ENCODE results near the gene IGFBP6. TPM values are rescaled to one million over a fixed set of nuclear protein-coding genes. Genes with fewer than 3 reads are reported as not detected.

IGFBP6 gene
- total and polyA plus RNA-seq, 3 experiments from 2014 or later: 1.5 to 8.9 (median 1.6) TPM

DNA sequence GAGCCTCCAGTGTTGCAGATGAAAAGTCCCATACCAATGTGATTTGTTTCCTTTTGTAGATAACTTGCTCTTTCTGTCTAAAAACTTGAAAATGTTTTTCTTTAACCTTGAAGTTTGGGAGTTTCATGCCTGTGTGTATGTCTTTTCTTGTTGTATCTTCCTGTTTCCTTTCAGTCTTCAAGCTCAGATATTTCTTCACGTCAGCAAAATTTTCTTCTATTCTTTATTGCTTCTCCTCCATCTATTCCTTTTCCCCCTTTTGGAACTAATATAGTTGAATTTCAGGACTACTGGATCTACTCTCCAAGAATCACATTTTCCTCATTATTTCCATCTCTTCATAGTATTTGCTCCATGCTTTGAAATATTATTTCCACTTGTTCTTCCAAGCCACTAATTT is 29.7 kb downstream of the IGFBP6 start:
- no peak for DNase-seq
- Mint-ChIP-seq H3K4me1 (no peaks in the 10 kb centered on the region), H3K4me3 (no peak overlapping the region), H3K27me3 (peaks cover 0 to 1% of the 10 kb centered on the region in 2 donors), H3K9me3 (no peaks in the 10 kb centered on the region), H3K27ac (no peak overlapping the region), H3K36me3 (peaks cover 0 to 8% (median 0%) of the 10 kb centered on the region in 3 donors)
- ChIA-PET POLR2A (no interaction called here), CTCF (no interaction called here)
- H3K27ac ChIP-seq (ENCODE audit: low read depth, low read length): no peak overlapping the region
- H3K27me3 ChIP-seq (ENCODE audit: insufficient read depth, low read length, poor library complexity, severe bottlenecking): no peaks in the 10 kb centered on the region
- H3K4me3 ChIP-seq (ENCODE audit: low read length): no peak overlapping the region
- no peaks in the 10 kb centered on the region for H3K4me1 ChIP-seq (ENCODE audit: insufficient read depth, low read length)
- H3K9me3 ChIP-seq (ENCODE audit: low read length): no peaks in the 10 kb centered on the region
- no peaks in the 10 kb centered on the region for H3K36me3 ChIP-seq (ENCODE audit: insufficient read depth, low read length)

DNA sequence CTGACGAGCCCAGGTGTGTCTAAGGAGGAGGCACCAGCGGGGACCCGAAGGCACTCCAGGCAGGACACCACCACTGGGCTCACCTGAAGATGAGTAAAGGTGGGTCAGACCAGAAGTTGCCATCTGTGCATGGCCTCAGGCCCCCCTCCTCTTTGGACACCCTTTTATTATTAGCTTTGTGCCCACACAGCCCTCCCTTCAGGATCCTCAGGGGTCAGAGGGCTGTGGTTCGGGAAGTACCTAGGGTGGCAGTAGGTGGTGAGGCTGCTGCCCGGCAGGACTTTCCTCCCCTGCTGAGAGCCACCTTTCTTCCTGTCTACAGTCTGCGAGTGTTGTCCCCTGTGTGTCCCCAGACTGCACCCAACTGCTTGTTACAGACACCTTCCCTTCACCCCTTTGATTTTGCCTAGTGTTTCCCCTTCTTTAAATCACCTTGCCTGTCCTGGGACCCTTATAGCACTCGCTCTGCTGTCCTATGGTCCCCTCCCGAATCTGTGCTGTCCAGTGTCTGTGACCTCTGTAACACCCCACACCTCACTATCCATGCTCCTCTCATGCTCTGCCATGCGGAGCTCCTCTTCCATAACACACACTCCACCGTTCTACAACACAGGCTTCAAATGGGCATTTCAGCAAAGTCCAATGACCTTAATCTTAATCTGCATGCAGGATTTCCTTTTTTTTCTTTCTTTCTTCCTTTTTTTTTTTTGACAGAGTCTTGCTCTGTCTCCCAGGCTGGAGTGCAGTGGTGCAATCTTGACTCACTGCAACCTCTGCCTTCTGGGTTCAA is 31.5 kb downstream of the IGFBP6 start:
- peaks cover 0 to 1% of the 10 kb centered on the region in 2 donors for H3K27me3 Mint-ChIP-seq
- no peak for DNase-seq
- H3K4me3 Mint-ChIP-seq: no peak overlapping the region
- H3K27ac ChIP-seq (ENCODE audit: low read depth, low read length): no peak overlapping the region
- H3K36me3 ChIP-seq (ENCODE audit: insufficient read depth, low read length): no peaks in the 10 kb centered on the region
- ChIA-PET CTCF (no interaction called here), POLR2A (no interaction called here)
- no peaks in the 10 kb centered on the region for H3K9me3 ChIP-seq (ENCODE audit: low read length)
- no peaks in the 10 kb centered on the region for H3K27me3 ChIP-seq (ENCODE audit: insufficient read depth, low read length, poor library complexity, severe bottlenecking)
- no peaks in the 10 kb centered on the region for H3K4me1 Mint-ChIP-seq
- peaks cover 0 to 4% (median 0%) of the 10 kb centered on the region in 3 donors for H3K36me3 Mint-ChIP-seq
- no peaks in the 10 kb centered on the region for H3K9me3 Mint-ChIP-seq
- H3K4me1 ChIP-seq (ENCODE audit: insufficient read depth, low read length): no peaks in the 10 kb centered on the region
- no peak overlapping the region for H3K4me3 ChIP-seq (ENCODE audit: low read length)
- H3K27ac Mint-ChIP-seq: peak overlapping the region in 2 of 8 donors; percentile 7 to 30

DNA sequence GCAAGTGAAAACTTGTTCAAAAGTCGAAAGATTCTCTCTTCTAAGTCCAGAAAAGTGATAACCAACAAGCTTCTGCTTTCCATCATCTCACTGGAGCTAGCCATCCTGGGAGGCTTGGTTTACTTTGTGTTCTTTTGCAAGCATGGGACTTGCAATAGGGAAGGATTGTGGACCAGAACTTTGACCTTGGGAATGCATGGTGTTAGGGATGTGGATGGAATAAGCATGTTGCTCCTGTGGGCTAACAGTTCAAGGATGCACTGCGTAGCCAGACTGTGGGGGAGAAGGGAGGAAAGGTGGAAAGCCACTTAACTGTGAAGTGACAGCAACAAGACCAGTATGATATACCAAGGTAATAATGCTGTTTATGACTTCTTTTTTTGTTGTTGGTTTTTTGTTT is 34.4 kb downstream of the IGFBP6 start:
- CTCF ChIA-PET: no interaction called here
- H3K4me1 Mint-ChIP-seq: no peaks in the 10 kb centered on the region

DNA sequence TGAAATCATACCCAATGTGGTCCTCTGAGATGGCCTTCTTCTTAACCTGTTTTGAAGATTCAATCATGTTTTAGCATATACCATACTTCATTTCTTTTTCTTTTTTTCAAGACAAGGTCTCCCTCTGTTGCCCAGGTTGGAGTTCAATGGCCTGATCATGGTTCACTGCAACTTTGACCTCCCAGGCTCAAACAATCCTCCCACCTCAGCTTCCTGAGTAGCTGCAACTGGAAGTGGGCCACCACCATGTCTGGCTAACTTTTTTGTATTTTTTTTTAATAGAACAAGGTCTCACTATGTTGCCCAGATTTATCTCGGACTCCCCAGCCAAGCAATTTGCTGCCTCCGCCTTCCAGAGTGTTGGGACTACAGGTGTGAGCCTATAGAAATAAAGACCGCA is 36.3 kb downstream of the IGFBP6 start:
- H3K27me3 Mint-ChIP-seq: peaks cover 10 to 14% of the 10 kb centered on the region in 2 donors
- ChIA-PET POLR2A (interaction anchor here (0.6 kb wide), 1 partner anchor 23 kb away, joined by 4 read pairs; no protein-coding TSS in a partner anchor), CTCF (interaction anchor here (1.2 kb wide), 1 partner anchor 68 kb away, joined by 4 read pairs; no protein-coding TSS in a partner anchor)
- H3K27ac Mint-ChIP-seq: no peak overlapping the region
- Histone ChIP-seq H3K4me3 (ENCODE audit: low read length) (no peak overlapping the region), H3K36me3 (ENCODE audit: insufficient read depth, low read length) (no peaks in the 10 kb centered on the region), H3K27me3 (ENCODE audit: insufficient read depth, low read length, poor library complexity, severe bottlenecking) (no peaks in the 10 kb centered on the region), H3K9me3 (ENCODE audit: low read length) (no peaks in the 10 kb centered on the region), H3K27ac (ENCODE audit: low read depth, low read length) (no peak overlapping the region), H3K4me1 (ENCODE audit: insufficient read depth, low read length) (no peaks in the 10 kb centered on the region)
- peaks cover 8 to 14% (median 12%) of the 10 kb centered on the region in 5 donors for H3K9me3 Mint-ChIP-seq
- H3K4me3 Mint-ChIP-seq: no peak overlapping the region
- no peaks in the 10 kb centered on the region for H3K4me1 Mint-ChIP-seq
- H3K36me3 Mint-ChIP-seq: peaks cover 0 to 11% (median 2%) of the 10 kb centered on the region in 3 donors
- no peak for DNase-seq

More for the DNA sequence above, 34.4 kb downstream of the IGFBP6 start:
- Mint-ChIP-seq H3K36me3 (no peaks in the 10 kb centered on the region), H3K27me3 (peaks cover 0 to 1% of the 10 kb centered on the region in 2 donors), H3K27ac (peak overlapping the region in 1 of 8 donors; percentile 34), H3K4me3 (no peak overlapping the region), H3K9me3 (peaks cover 0 to 3% (median 2%) of the 10 kb centered on the region in 5 donors)
- DNase-seq: no peak
- Histone ChIP-seq H3K4me1 (ENCODE audit: insufficient read depth, low read length) (no peaks in the 10 kb centered on the region), H3K27me3 (ENCODE audit: insufficient read depth, low read length, poor library complexity, severe bottlenecking) (no peaks in the 10 kb centered on the region), H3K4me3 (ENCODE audit: low read length) (no peak overlapping the region), H3K9me3 (ENCODE audit: low read length) (no peaks in the 10 kb centered on the region), H3K27ac (ENCODE audit: low read depth, low read length) (no peak overlapping the region), H3K36me3 (ENCODE audit: insufficient read depth, low read length) (no peaks in the 10 kb centered on the region)
- POLR2A ChIA-PET: no interaction called here

DNA sequence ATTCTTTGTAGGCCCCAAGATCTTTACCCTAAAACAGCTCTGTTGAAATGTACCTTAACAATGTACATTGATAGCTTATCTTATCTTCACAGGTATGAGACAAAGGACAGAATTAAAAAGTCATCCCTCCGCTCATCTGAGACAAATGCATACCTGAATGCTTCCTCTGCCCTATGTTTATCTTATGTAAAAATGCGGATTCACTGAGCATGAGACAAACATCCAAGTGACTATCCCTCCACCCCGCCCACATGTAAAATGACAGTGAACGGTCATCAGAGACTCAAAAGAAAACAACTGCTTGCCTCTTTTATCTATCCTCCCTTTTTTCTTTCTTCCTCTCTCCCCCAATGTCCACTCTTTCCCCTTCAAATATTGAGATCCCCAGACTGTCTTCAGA is 45.9 kb downstream of the IGFBP6 start:
- Histone ChIP-seq H3K27me3 (ENCODE audit: insufficient read depth, low read length, poor library complexity, severe bottlenecking) (no peaks in the 10 kb centered on the region), H3K9me3 (ENCODE audit: low read length) (no peaks in the 10 kb centered on the region), H3K36me3 (ENCODE audit: insufficient read depth, low read length) (no peaks in the 10 kb centered on the region), H3K4me3 (ENCODE audit: low read length) (no peak overlapping the region), H3K4me1 (ENCODE audit: insufficient read depth, low read length) (no peaks in the 10 kb centered on the region), H3K27ac (ENCODE audit: low read depth, low read length) (no peak overlapping the region)
- no peaks in the 10 kb centered on the region for H3K4me1 Mint-ChIP-seq
- no peak overlapping the region for H3K27ac Mint-ChIP-seq
- CTCF ChIA-PET: no interaction called here
- H3K9me3 Mint-ChIP-seq: peaks cover 0 to 5% (median 3%) of the 10 kb centered on the region in 5 donors
- H3K27me3 Mint-ChIP-seq: peaks cover 5 to 8% of the 10 kb centered on the region in 2 donors
- POLR2A ChIA-PET: interaction anchor here (0.6 kb wide), 1 partner anchor 26 kb away, joined by 6 read pairs; no protein-coding TSS in a partner anchor
- H3K4me3 Mint-ChIP-seq: no peak overlapping the region
- no peak for DNase-seq
- peaks cover 0 to 5% (median 0%) of the 10 kb centered on the region in 3 donors for H3K36me3 Mint-ChIP-seq

DNA sequence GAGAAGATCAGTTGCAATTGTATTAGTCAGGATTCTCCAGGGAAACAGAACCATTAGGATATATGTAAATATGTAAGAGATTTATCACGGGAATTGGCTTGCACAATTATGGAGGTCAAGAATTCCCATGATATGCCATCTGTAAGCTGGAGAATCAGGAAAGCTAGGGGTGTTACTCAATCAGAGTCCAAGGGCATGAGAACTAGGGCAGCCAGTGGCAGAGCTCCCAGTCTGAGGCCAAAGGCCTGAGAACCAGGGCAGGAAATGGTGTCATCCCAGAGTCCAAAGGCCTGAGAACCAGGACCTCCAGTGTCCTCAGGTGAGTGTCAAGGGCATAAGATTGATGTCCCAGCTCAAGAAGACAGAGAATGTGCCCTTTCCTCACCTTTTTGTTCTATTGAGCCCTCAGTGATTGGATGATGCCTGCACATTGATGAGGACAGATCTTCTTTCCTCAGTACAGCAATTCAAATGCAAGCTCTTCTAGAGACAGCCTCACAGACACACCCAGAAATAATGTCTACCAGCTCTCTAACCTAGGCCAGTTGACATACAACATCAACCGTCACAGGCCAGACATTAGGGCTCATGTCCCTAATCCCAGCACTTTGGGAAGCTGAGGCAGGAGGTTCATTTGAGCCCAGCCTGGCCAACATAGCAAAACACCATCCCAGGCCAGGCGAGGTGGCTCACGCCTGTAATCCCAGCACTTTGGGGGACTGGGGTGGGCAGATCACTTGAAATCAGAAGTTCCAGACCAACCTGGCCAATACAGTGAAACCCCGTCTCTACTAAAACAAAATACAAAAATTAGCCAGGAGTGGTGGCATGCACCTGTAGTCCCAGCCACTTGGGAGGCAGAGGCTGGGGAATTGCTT is 48.2 kb downstream of the IGFBP6 start:
- Mint-ChIP-seq H3K36me3 (no peaks in the 10 kb centered on the region), H3K27ac (no peak overlapping the region), H3K4me3 (no peak overlapping the region), H3K9me3 (no peaks in the 10 kb centered on the region), H3K27me3 (peaks cover 0 to 1% of the 10 kb centered on the region in 2 donors), H3K4me1 (no peaks in the 10 kb centered on the region)
- ChIA-PET POLR2A (no interaction called here), CTCF (no interaction called here)
- H3K36me3 ChIP-seq (ENCODE audit: insufficient read depth, low read length): no peaks in the 10 kb centered on the region
- no peak overlapping the region for H3K4me3 ChIP-seq (ENCODE audit: low read length)
- DNase-seq: no peak
- no peaks in the 10 kb centered on the region for H3K9me3 ChIP-seq (ENCODE audit: low read length)
- no peak overlapping the region for H3K27ac ChIP-seq (ENCODE audit: low read depth, low read length)
- no peaks in the 10 kb centered on the region for H3K27me3 ChIP-seq (ENCODE audit: insufficient read depth, low read length, poor library complexity, severe bottlenecking)
- H3K4me1 ChIP-seq (ENCODE audit: insufficient read depth, low read length): no peaks in the 10 kb centered on the region

DNA sequence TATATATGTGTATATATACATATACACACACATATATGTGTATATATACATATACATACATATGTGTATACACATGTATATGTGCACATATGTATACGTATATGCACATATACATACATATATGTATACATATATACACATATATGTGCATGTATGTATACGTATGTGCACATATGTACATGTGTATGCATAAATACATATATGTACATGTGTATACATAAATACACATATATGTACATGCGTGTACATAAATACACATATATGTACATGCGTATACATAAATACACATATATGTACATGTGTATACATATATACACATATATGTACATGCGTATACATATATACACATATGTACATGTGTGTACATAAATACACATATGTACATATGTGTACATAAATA is 49.7 kb downstream of the IGFBP6 start:
- no peaks in the 10 kb centered on the region for H3K27me3 ChIP-seq (ENCODE audit: insufficient read depth, low read length, poor library complexity, severe bottlenecking)
- H3K27ac ChIP-seq (ENCODE audit: low read depth, low read length): no peak overlapping the region
- CTCF ChIA-PET: no interaction called here
- POLR2A ChIA-PET: no interaction called here
- H3K9me3 ChIP-seq (ENCODE audit: low read length): no peaks in the 10 kb centered on the region
- Mint-ChIP-seq H3K27ac (no peak overlapping the region), H3K36me3 (no peaks in the 10 kb centered on the region), H3K4me3 (no peak overlapping the region), H3K27me3 (no peaks in the 10 kb centered on the region), H3K4me1 (no peaks in the 10 kb centered on the region), H3K9me3 (no peaks in the 10 kb centered on the region)
- H3K4me3 ChIP-seq (ENCODE audit: low read length): no peak overlapping the region
- DNase-seq: no peak
- no peaks in the 10 kb centered on the region for H3K4me1 ChIP-seq (ENCODE audit: insufficient read depth, low read length)
- H3K36me3 ChIP-seq (ENCODE audit: insufficient read depth, low read length): no peaks in the 10 kb centered on the region

DNA sequence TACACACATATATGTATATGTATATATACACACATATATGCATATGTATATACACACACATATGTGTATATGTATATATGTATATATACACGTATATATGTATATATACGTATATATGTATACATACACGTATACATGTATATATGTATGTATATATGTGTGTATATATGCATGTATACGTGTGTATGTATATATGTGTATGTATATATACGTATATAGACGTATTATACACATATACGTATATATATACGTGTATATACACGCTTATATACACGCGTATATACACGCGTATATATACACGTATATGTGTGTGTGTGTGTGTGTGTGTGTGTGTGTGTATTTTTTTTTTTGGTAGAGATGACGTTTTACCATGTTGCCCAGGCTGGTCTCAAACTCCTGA is 50.2 kb downstream of the IGFBP6 start:
- ChIA-PET POLR2A (no interaction called here), CTCF (no interaction called here)
- Mint-ChIP-seq H3K36me3 (no peaks in the 10 kb centered on the region), H3K9me3 (no peaks in the 10 kb centered on the region), H3K27ac (no peak overlapping the region), H3K27me3 (no peaks in the 10 kb centered on the region), H3K4me1 (no peaks in the 10 kb centered on the region), H3K4me3 (no peak overlapping the region)
- Histone ChIP-seq H3K27me3 (ENCODE audit: insufficient read depth, low read length, poor library complexity, severe bottlenecking) (no peaks in the 10 kb centered on the region), H3K4me3 (ENCODE audit: low read length) (no peak overlapping the region), H3K36me3 (ENCODE audit: insufficient read depth, low read length) (no peaks in the 10 kb centered on the region), H3K9me3 (ENCODE audit: low read length) (no peaks in the 10 kb centered on the region), H3K27ac (ENCODE audit: low read depth, low read length) (no peak overlapping the region), H3K4me1 (ENCODE audit: insufficient read depth, low read length) (no peaks in the 10 kb centered on the region)
- no peak for DNase-seq
